PC-3 (cell line): ENCODE data around the gene PEAK3. TPM values are rescaled to one million over a fixed set of nuclear protein-coding genes. Genes with fewer than 3 reads are reported as not detected.

Experiments
- ATAC-seq: fragments of 200-7000 bp; cut with Tn5 transposase; 2 replicates; pipeline ENCODE4 v1.9.1; 2020; ENCODE audit warnings: mild to moderate bottlenecking, moderate library complexity
- BruUV-seq: library from RNA; stranded (reverse); fragments of 400-500 nt; replicated peaks from 2 replicates; lab custom pipeline; 2021; lab: Mats Ljungman, UMichigan
- CTCF ChIA-PET: fragments of 300-600 bp; sonication (Branson Sonifier 250); formaldehyde crosslinking; loops from one replicate; lab custom pipeline; 2022; ENCODE audit warnings: antibody characterized with exemption; lab: Charles Lee
- POLR2A ChIA-PET: fragments of 300-600 bp; sonication (Branson Sonifier 250); formaldehyde crosslinking; loops from one replicate; lab custom pipeline; 2022; ENCODE audit warnings: antibody characterized with exemption; ENCODE audit not compliant: unreplicated experiment; lab: Charles Lee
- DNase-seq: peaks from one replicate; pipeline ENCODE4 v3.0.0-alpha.2; 2015
- H2AFZ ChIP-seq: fragments of 300-600 bp; sonication (generic); 2 replicates; pipeline ENCODE4 v1.6.0; 2016; ENCODE audit warnings: antibody characterized with exemption, low read length
- H3F3A ChIP-seq: fragments of 300-600 bp; sonication (generic); one replicate; pipeline ENCODE4 v1.6.0; 2017; ENCODE audit warnings: antibody characterized with exemption, low read length, control low read depth, mild to moderate bottlenecking; ENCODE audit not compliant: unreplicated experiment
- H3K27ac ChIP-seq: fragments of 300-600 bp; sonication (generic); 2 replicates; pipeline ENCODE4 v1.5.1; 2016; ENCODE audit warnings: mild to moderate bottlenecking, low read length
- H3K27me3 ChIP-seq: fragments of 300-600 bp; sonication (generic); 2 replicates; pipeline ENCODE4 v1.6.1; 2016; ENCODE audit warnings: low read length, mixed read lengths
- H3K36me3 ChIP-seq: fragments of 300-600 bp; sonication (generic); 2 replicates; pipeline ENCODE4 v1.6.1; 2016; ENCODE audit warnings: low read depth, mixed run types, low read length, mixed read lengths
- H3K4me1 ChIP-seq: fragments of 300-600 bp; sonication (generic); 2 replicates; pipeline ENCODE4 v1.5.1; 2016; ENCODE audit warnings: low read length; ENCODE audit not compliant: insufficient read depth
- H3K4me2 ChIP-seq: fragments of 300-600 bp; sonication (generic); 2 replicates; pipeline ENCODE4 v1.6.0; 2016; ENCODE audit warnings: low read length
- H3K4me3 ChIP-seq: fragments of 300-600 bp; sonication (generic); 2 replicates; pipeline ENCODE4 v1.5.1; 2016; ENCODE audit warnings: mild to moderate bottlenecking, low read length, mixed read lengths
- H3K79me2 ChIP-seq: fragments of 300-600 bp; sonication (generic); 2 replicates; pipeline ENCODE4 v1.6.1; 2017; ENCODE audit warnings: low read length, mixed read lengths
- H3K9ac ChIP-seq: fragments of 300-600 bp; sonication (generic); 2 replicates; pipeline ENCODE4 v1.6.0; 2016; ENCODE audit warnings: mild to moderate bottlenecking, low read length
- H3K9me2 ChIP-seq: fragments of 300-600 bp; sonication (generic); replicated peaks from 2 replicates; pipeline ENCODE4 v1.6.1; 2016; ENCODE audit warnings: mixed run types, low read length, mixed read lengths
- H3K9me3 ChIP-seq: fragments of 300-600 bp; sonication (generic); 2 replicates; pipeline ENCODE4 v1.6.1; 2016; ENCODE audit warnings: low read length, mixed read lengths
- H4K20me1 ChIP-seq: fragments of 300-600 bp; sonication (generic); 2 replicates; pipeline ENCODE4 v1.6.1; 2016; ENCODE audit warnings: low read length, mixed read lengths
- EZH2 ChIP-seq: fragments of 300-600 bp; sonication (generic); IDR thresholded peaks from one replicate; pipeline ENCODE4 v1.6.1; 2017; ENCODE audit warnings: antibody characterized with exemption, mild to moderate bottlenecking, low read length; ENCODE audit not compliant: unreplicated experiment
- EZH2phosphoT487 ChIP-seq: fragments of 300-600 bp; sonication (generic); IDR thresholded peaks from 2 replicates; pipeline ENCODE4 v1.6.1; 2018; ENCODE audit warnings: mild to moderate bottlenecking, antibody characterized with exemption, low read length, borderline replicate concordance
- intact Hi-C: fragments of 100-400 bp; cut with micrococcal nuclease; formaldehyde crosslinking; loops from 2 replicates; pipeline ENCODE4 v1.9.0; 2023
- total RNA-seq: library from RNA; depleted of rRNA; stranded (reverse); fragments of >200 nt; gene quantifications from 2 replicates; pipeline ENCODE4 v1.2.3, GENCODE V29; 2014
- TF ChIP-seq, protein P1 (sequence below): fragments of 300-600 bp; sonication (generic); conservative IDR thresholded peaks from 2 replicates; pipeline ENCODE4 v1.5.1; 2017; ENCODE audit warnings: antibody characterized with exemption, low read depth, mild to moderate bottlenecking, low read length

Gene PEAK3
- total RNA-seq, 1 experiment from 2014 or later = not detected

GRCh38 chr19:2291185-2291751, 9.3 kb upstream of the PEAK3 start:
- Histone ChIP-seq H3F3A (no peaks in the 10 kb centered on the region), H3K9ac (no peak overlapping the region), H3K27me3 (peaks cover 21% of the 10 kb centered on the region), H3K27ac (no peak overlapping the region), H3K9me3 (no peaks in the 10 kb centered on the region), H3K4me3 (no peak overlapping the region), H3K4me1 (no peaks in the 10 kb centered on the region), H3K9me2 (no peaks in the 10 kb centered on the region), H2AFZ (no peak overlapping the region), H3K79me2 (no peaks in the 10 kb centered on the region), H4K20me1 (no peaks in the 10 kb centered on the region), H3K4me2 (peak overlapping the region; percentile 74), H3K36me3 (no peaks in the 10 kb centered on the region)
- ChIA-PET POLR2A (no interaction called here), CTCF (no interaction called here)
- no peak for TF ChIP-seq EZH2phosphoT487
- TF ChIP-seq EZH2 = no peak
- TF ChIP-seq, protein P1, sequence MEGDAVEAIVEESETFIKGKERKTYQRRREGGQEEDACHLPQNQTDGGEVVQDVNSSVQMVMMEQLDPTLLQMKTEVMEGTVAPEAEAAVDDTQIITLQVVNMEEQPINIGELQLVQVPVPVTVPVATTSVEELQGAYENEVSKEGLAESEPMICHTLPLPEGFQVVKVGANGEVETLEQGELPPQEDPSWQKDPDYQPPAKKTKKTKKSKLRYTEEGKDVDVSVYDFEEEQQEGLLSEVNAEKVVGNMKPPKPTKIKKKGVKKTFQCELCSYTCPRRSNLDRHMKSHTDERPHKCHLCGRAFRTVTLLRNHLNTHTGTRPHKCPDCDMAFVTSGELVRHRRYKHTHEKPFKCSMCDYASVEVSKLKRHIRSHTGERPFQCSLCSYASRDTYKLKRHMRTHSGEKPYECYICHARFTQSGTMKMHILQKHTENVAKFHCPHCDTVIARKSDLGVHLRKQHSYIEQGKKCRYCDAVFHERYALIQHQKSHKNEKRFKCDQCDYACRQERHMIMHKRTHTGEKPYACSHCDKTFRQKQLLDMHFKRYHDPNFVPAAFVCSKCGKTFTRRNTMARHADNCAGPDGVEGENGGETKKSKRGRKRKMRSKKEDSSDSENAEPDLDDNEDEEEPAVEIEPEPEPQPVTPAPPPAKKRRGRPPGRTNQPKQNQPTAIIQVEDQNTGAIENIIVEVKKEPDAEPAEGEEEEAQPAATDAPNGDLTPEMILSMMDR = no peak
- no TSS peak for BruUV-seq
- ATAC-seq = peak; percentile 21
- intact Hi-C loops = no loop called here
- no peak for DNase-seq

- ATAC-seq = peak; percentile 30
- H3K9ac ChIP-seq = no peak overlapping the region
- no peak for DNase-seq
These were observed 8.6 kb upstream of the PEAK3 start for GRCh38 chr19:2290441-2291184.

GRCh38 chr19:2289714-2290435, 7.9 kb upstream of the PEAK3 start:
- Histone ChIP-seq H3K4me2 (peak overlapping the region; percentile 74), H4K20me1 (no peaks in the 10 kb centered on the region), H3K4me3 (peak overlapping the region; percentile 51), H3K27ac (no peak overlapping the region), H3K9ac (no peak overlapping the region), H3K9me2 (no peaks in the 10 kb centered on the region), H3F3A (no peaks in the 10 kb centered on the region), H3K36me3 (no peaks in the 10 kb centered on the region), H3K9me3 (no peaks in the 10 kb centered on the region), H3K79me2 (no peaks in the 10 kb centered on the region), H3K27me3 (peaks cover 21% of the 10 kb centered on the region), H2AFZ (no peak overlapping the region), H3K4me1 (no peaks in the 10 kb centered on the region)
- ChIA-PET POLR2A (no interaction called here), CTCF (no interaction called here)
- no TSS peak for BruUV-seq
- DNase-seq (no peak), ATAC-seq (peak; percentile 51; the same call in 1 of the 2 replicates)
- intact Hi-C loops = no loop called here
- TF ChIP-seq, protein P1 = no peak
- TF ChIP-seq EZH2phosphoT487 (no peak), EZH2 (no peak)

More at GRCh38 chr19:2290441-2291184, 8.6 kb upstream of the PEAK3 start:
- peak overlapping the region; percentile 74 for H3K4me2 ChIP-seq
- H2AFZ ChIP-seq = no peak overlapping the region
- no peaks in the 10 kb centered on the region for H3K36me3 ChIP-seq
- H3K9me3 ChIP-seq = no peaks in the 10 kb centered on the region
- CTCF ChIA-PET = no interaction called here
- intact Hi-C loops = no loop called here
- no peaks in the 10 kb centered on the region for H4K20me1 ChIP-seq
- no peaks in the 10 kb centered on the region for H3K9me2 ChIP-seq
- no peaks in the 10 kb centered on the region for H3K4me1 ChIP-seq
- BruUV-seq = no TSS peak
- H3K27ac ChIP-seq = no peak overlapping the region
- POLR2A ChIA-PET = no interaction called here
- no peaks in the 10 kb centered on the region for H3K79me2 ChIP-seq
- H3K4me3 ChIP-seq = peak overlapping the region; percentile 51
- TF ChIP-seq EZH2phosphoT487 (no peak), EZH2 (peak; percentile 67)
- peaks cover 21% of the 10 kb centered on the region for H3K27me3 ChIP-seq
- H3F3A ChIP-seq = no peaks in the 10 kb centered on the region
